IPS DF 6.9 (cell line): ENCODE results near the gene DES.

ENCODE experiments used
- DNase-seq: peaks from one replicate; pipeline ENCODE4 v3.0.0-alpha.2; 2013; ENCODE audit warnings: low read depth, low spot score
- H3K27ac ChIP-seq: one replicate; pipeline ENCODE4 v1.5.1; 2013; ENCODE audit warnings: low read length, control low read depth
- H3K27me3 ChIP-seq: 2 replicates; pipeline ENCODE4 v1.6.1; 2013; ENCODE audit warnings: mild to moderate bottlenecking, low read length; ENCODE audit not compliant: control insufficient read depth, insufficient read depth
- H3K36me3 ChIP-seq: 2 replicates; pipeline ENCODE4 v1.6.1; 2013; ENCODE audit warnings: low read length; ENCODE audit not compliant: control insufficient read depth, insufficient read depth
- H3K4me1 ChIP-seq: 2 replicates; pipeline ENCODE4 v1.6.1; 2013; ENCODE audit warnings: low read length; ENCODE audit not compliant: control insufficient read depth, insufficient read depth
- H3K4me3 ChIP-seq: 2 replicates; pipeline ENCODE4 v1.5.1; 2013; ENCODE audit warnings: mild to moderate bottlenecking, low read length
- H3K9me3 ChIP-seq: 2 replicates; pipeline ENCODE4 v1.6.1; 2013; ENCODE audit warnings: low read length, inconsistent platforms; ENCODE audit not compliant: control insufficient read depth, insufficient read depth
- WGBS: extraction: QIAGEN DNeasy Blood & Tissue Kit; methylation state at CpG from one replicate; pipeline ENCODE4 v1.1.7; 2013; ENCODE audit warnings: mixed read lengths, missing lambda C conversion rate; ENCODE audit not compliant: insufficient read length, insufficient coverage; 5-methylcytosine and 5-hydroxymethylcytosine counted together

DES gene

DNA sequence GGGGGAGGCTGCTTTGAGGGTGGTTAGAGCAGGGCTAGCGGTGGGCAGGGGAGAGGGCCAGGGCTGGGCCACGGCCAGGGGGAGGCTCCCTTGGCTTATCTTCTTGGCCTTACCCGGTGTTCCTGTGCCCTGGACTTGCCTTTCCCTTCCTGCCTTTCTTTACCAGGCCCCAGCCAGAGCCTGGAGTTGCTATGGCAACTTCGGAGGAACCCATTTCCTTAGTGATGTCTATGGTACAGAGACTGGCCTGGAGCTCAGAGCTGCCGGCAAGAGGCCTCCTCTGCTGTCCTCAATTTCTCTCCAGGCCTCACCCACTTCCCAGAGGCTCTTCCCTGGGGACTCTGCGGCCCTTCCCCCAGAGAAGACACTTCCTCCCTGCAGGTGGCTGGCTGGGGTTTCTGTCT, 27.9 kb downstream of the DES start:
- WGBS: no CpG with 5 or more reads among the region's 6 CpGs
- Histone ChIP-seq H3K27ac (no peak overlapping the region), H3K4me3 (no peak overlapping the region), H3K4me1 (peaks cover 18% of the 10 kb centered on the region), H3K9me3 (no peaks in the 10 kb centered on the region), H3K27me3 (peaks cover 5% of the 10 kb centered on the region; the same call in 1 of the 2 replicates), H3K36me3 (no peaks in the 10 kb centered on the region)
- no peak for DNase-seq

DNA sequence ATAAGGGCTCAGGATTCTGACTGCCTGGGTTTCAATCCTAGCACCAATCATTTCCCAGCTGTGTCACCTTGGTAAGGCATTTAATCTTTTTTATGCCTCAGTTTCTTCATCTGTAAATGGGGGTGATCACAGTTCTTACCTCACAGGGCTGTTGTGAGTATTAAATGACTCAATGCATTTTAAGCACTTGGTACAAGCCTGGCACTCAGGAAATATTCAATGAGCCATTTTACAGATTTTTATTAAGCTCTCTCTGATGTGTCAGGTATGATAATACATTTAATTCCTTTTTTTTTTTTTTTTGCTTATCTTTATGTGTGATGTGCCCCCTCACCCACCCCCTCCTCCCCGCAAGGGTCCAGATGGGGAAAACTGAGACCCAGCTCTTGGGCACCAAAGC, 28.5 kb downstream of the DES start:
- no peak for DNase-seq
- WGBS: no CpG with 5 or more reads among the region's 1 CpG
- Histone ChIP-seq H3K27ac (no peak overlapping the region), H3K9me3 (no peaks in the 10 kb centered on the region), H3K36me3 (no peaks in the 10 kb centered on the region), H3K4me1 (peaks cover 14% of the 10 kb centered on the region), H3K27me3 (0 out of 2 replicates have a peak, but pooled peaks cover 1% of the 10 kb centered on the region), H3K4me3 (no peak overlapping the region)

GRCh38 chr2:219447242-219448098, 29.3 kb downstream of the DES start:
- Histone ChIP-seq H3K4me1 (peaks cover 14% of the 10 kb centered on the region), H3K27ac (no peak overlapping the region), H3K4me3 (no peak overlapping the region), H3K9me3 (no peaks in the 10 kb centered on the region), H3K27me3 (0 out of 2 replicates have a peak, but pooled peaks cover 1% of the 10 kb centered on the region), H3K36me3 (no peaks in the 10 kb centered on the region)
- DNase-seq: no peak
- no CpG with 5 or more reads among the region's 23 CpGs for WGBS

DNA sequence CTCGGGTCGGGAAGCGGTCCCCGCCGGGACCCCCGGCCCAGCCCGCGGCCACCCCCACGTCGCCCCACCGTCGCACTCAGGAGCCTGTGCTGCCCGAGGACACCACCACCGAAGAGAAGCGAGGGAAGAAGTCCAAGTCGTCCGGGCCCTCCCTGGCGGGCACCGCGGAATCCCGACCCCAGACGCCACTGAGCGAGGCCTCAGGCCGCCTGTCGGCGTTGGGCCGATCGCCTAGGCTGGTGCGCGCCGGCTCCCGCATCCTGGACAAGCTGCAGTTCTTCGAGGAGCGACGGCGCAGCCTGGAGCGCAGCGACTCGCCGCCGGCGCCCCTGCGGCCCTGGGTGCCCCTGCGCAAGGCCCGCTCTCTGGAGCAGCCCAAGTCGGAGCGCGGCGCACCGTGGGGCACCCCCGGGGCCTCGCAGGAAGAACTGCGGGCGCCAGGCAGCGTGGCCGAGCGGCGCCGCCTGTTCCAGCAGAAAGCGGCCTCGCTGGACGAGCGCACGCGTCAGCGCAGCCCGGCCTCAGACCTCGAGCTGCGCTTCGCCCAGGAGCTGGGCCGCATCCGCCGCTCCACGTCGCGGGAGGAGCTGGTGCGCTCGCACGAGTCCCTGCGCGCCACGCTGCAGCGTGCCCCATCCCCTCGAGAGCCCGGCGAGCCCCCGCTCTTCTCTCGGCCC, 30.1 kb downstream of the DES start:
- peak overlapping the region; percentile 20; the same call in 1 of the 2 replicates for H3K4me3 ChIP-seq
- no peaks in the 10 kb centered on the region; the same call in 1 of the 2 replicates for H3K9me3 ChIP-seq
- no CpG with 5 or more reads among the region's 88 CpGs for WGBS
- peaks cover 12% of the 10 kb centered on the region; the same call in 1 of the 2 replicates for H3K4me1 ChIP-seq
- DNase-seq: no peak
- H3K36me3 ChIP-seq: no peaks in the 10 kb centered on the region
- H3K27ac ChIP-seq: no peak overlapping the region
- H3K27me3 ChIP-seq: no peaks in the 10 kb centered on the region

- DNase-seq: no peak
- H3K27me3 ChIP-seq: no peaks in the 10 kb centered on the region
- H3K9me3 ChIP-seq: no peaks in the 10 kb centered on the region; the same call in 1 of the 2 replicates
- peak overlapping the region; percentile 20; the same call in 1 of the 2 replicates for H3K4me3 ChIP-seq
- H3K4me1 ChIP-seq: peaks cover 12% of the 10 kb centered on the region
- no CpG with 5 or more reads among the region's 51 CpGs for WGBS
- no peak overlapping the region for H3K27ac ChIP-seq
- H3K36me3 ChIP-seq: no peaks in the 10 kb centered on the region
These were observed 30.7 kb downstream of the DES start for GRCh38 chr2:219448776-219449341.

GRCh38 chr2:219449609-219450008, 31.4 kb downstream of the DES start:
- H3K27ac ChIP-seq: no peak overlapping the region
- no peaks in the 10 kb centered on the region; the same call in 1 of the 2 replicates for H3K9me3 ChIP-seq
- H3K27me3 ChIP-seq: no peaks in the 10 kb centered on the region
- peaks cover 13% of the 10 kb centered on the region for H3K4me1 ChIP-seq
- WGBS: no CpG with 5 or more reads among the region's 5 CpGs
- no peak overlapping the region for H3K4me3 ChIP-seq
- no peaks in the 10 kb centered on the region for H3K36me3 ChIP-seq
- DNase-seq: no peak

GRCh38 chr2:219451661-219452360, 33.6 kb downstream of the DES start:
- DNase-seq: no peak
- no CpG with 5 or more reads among the region's 18 CpGs for WGBS
- H3K27me3 ChIP-seq: no peaks in the 10 kb centered on the region
- H3K9me3 ChIP-seq: no peaks in the 10 kb centered on the region; the same call in 1 of the 2 replicates
- peaks cover 10% of the 10 kb centered on the region for H3K4me1 ChIP-seq
- no peak overlapping the region for H3K4me3 ChIP-seq
- H3K36me3 ChIP-seq: no peaks in the 10 kb centered on the region
- no peak overlapping the region for H3K27ac ChIP-seq

GRCh38 chr2:219452361-219453317, 34.5 kb downstream of the DES start:
- H3K4me1 ChIP-seq: peaks cover 10% of the 10 kb centered on the region
- no peak overlapping the region for H3K27ac ChIP-seq
- no CpG with 5 or more reads among the region's 23 CpGs for WGBS
- H3K4me3 ChIP-seq: no peak overlapping the region
- no peaks in the 10 kb centered on the region for H3K36me3 ChIP-seq
- no peak for DNase-seq
- no peaks in the 10 kb centered on the region for H3K27me3 ChIP-seq
- H3K9me3 ChIP-seq: no peaks in the 10 kb centered on the region; the same call in 1 of the 2 replicates
